GM21529 (cell line): Measurements from ENCODE around the gene OR7A17.

ENCODE experiments used
- ATAC-seq: cut with Tn5 transposase; IDR thresholded peaks from one replicate; pipeline ENCODE4 v1.9.1; 2021; ENCODE audit not compliant: unreplicated experiment

Gene OR7A17

GRCh38 chr19:14886032-14886431 is at the start of gene OR7A17:
Gene OR7A17 (minus strand): TSS chr19:14886132. CDS start chr19:14881355, 4,777 bp downstream.
- no peak for ATAC-seq

GRCh38 chr19:14933506-14933905 is 47.6 kb upstream of the OR7A17 start:
- ATAC-seq: no peak

- no peak for ATAC-seq
Measured at GRCh38 chr19:14916848-14917247, 30.9 kb upstream of the OR7A17 start.

DNA sequence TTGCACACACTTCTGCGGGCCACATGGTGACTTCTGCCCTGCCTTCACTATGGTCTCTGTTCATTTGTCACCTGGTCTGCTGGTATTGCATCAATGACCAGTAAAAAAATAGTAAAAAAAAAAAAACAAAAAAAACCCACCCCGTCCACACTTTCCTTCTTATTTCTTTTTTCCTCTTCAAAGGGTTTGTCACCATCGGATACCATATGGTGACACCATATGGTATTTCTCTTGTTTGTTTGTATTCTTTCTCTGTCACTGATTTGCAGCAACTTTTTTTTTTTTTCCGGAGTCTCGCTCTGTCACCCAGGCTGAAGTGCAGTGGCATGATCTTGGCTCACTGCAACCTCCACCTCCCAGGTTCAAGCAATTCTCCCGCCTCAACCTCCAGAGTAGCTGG is 29.2 kb upstream of the OR7A17 start:
- ATAC-seq: no peak

DNA sequence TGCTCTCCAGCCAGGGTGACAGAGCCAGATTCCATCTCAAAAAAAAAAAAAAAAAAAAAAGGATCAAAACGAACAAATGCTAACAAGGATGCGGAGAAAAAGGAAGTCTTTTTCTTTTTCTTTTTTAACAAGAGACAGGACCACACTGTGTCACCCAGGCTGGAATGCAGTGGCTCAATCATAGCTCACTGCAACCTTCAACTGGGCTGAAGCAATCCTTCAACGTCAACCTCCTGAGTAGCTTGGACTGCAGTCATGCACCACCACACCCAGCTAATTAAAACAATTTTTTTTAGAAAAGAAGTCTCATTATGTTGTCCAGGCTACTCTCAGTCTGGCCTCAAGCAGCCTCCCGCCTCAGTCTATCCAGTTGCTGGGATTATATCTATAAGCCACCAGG is 20.8 kb upstream of the OR7A17 start:
- no peak for ATAC-seq

DNA sequence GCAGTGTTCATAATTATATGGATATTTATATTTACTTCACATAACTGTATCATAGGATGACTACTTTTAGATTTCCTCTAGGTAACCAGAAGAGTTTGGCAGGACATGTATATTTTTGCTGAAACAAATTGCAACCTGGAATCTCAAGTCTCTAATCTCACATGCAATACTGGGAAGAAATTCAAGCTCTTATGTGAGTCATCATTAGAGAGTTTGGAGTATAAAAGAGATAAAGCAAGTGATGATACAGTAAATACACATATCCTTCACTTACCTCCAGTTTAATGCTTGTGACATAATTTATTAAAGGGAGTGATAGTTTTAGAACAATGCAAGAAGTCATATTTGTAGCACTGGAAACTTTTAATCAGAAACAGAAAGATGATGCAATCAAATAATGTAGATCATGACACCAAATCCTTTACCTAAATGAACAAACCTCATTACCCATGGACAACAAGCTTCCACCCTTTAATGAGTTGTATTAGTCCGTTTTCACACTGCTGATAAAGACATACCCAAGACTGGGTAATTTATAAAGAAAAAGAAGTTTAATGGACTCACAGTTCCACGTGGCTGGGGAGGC is 15.8 kb upstream of the OR7A17 start:
- no peak for ATAC-seq

GRCh38 chr19:14890643-14891379 is 4.9 kb upstream of the OR7A17 start:
- no peak for ATAC-seq

DNA sequence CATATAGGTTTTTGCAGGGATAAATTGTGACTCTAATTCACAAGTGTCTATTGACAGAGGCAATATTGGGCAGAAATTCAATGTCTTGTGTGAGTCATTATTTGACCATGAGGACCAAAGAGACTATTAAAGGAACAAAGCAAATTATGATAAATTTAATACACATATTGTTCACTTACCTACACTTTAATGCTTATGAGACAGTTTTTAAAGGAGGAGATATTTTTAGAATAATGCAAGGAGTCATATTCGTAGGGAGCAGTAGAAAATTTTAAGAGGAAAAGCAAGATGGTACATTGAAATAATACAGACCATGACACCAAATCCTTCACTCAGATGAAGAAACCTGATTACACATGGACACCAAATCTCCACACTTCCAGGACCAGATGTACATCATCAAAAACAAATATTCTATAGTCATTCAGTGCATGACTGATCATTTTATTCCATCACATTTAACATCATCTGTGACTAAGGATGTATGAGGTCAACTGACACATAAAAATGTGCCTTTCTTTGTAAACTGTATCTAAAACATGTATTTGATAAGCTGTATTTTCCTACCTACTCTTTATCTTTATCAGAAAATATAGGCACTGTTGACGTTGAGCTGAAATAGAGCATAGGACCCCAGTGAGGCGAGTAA is 4.2 kb upstream of the OR7A17 start:
- ATAC-seq: no peak

GRCh38 chr19:14871619-14872230 is 14.2 kb downstream of the OR7A17 start:
- no peak for ATAC-seq

DNA sequence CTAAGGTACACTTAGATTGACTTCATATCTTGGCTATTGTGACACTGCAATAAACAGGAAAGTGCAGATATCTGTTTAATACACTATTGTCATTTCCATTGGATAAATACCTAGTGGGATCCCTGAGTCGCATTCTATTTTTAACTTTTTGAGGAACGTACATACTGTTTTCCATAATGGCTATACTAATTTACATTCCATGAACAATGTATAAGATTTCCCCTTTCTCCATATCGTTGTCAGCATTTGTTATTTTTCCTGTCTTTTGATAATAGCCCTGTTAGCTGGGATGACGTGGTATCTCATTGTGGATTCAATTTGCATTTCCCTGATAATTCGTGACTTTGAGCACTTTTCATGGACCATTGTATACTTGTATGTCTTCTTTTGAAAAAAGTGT is 17.4 kb downstream of the OR7A17 start:
- ATAC-seq: no peak

DNA sequence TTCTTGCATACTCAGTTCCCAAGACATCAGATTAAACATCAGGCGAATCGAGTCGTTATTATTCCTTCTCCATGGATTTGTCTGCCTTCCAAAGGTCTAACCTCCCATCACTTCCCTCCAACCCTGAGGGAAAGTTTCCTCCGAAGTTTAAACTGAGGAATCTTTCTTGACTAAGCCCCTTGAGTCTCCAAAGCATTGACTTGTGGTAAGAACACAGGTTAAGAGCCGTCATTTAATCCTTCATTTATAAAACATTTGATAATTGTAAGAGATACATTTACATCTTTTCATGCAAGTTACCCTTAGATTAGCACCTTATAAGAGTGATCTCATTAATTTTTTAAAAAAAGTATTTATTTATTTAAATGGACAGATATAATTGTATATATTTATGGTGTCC is 37.1 kb downstream of the OR7A17 start, which contains the start of gene OR7A10:
Gene OR7A10, minus strand, starts transcription at position 101 of the 400 bp plus-strand sequence. CDS start 7,045 bp downstream, outside the sequence.
- ATAC-seq: no peak

DNA sequence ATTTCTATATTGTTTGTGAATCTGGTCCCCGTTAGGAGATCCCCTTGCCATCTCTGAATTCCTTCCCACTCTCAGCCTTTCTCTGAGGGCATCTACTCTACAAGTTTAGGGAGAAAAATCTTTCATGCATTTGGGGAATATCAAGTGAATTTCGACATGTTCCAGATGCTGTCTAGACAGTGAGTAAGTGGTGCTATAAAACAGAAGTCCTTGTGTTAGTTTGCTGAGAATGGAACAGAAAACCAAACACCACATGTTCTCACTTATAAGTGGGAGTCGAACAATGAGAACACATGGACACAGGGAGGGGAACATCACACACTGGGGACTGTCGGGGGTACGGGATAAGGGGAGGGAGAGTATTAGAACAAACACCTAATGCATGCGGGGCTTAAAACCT is 42.4 kb downstream of the OR7A17 start:
- ATAC-seq: no peak

GRCh38 chr19:14843169-14843568 is 42.8 kb downstream of the OR7A17 start:
- ATAC-seq: no peak

- ATAC-seq: no peak
Measured at GRCh38 chr19:14840206-14840605, 45.7 kb downstream of the OR7A17 start.

DNA sequence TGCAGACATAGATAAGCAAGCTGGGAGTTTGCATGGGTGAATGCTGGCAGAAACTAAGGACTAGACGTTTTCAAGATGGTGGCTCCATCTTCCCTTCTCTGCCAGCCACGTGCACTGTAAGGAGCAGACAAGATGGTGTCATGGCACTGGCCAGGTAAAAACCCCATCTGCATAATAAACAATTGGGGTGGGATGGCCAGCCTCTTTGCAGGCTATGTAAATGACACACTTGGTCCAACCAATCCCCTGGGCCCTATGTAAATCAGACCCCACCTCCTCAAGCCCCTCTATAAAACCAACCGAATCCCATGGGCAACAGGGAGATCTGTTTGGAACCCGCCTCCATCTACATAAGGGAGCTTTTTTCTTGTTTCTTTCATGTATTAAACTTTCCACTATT is 48.5 kb downstream of the OR7A17 start:
- no peak for ATAC-seq

DNA sequence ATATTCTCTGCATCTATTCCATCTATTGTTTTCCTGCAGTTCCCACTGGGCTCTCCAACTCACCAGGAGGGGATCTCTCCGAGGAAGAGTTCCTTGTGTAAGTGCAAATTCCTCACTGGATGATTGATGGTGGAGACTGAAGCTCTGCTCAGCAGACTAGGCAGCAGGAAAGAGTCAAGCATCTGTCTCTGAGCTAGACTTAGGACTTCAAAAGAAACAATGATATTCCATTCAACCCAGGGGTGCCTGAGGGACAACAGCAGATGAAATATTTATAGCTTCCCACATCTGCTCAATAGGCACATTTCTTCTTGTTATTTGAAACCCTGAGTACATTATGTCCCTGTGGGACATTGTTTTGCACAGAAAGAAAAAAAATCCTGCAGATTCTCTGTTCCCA is 50.9 kb downstream of the OR7A17 start, which contains the start of the genes OR7A5 and OR7C1:
Gene OR7A5, minus strand, starts transcription at position 175 of the 400 bp plus-strand sequence. CDS start 6,944 bp downstream, outside the sequence.
Gene OR7C1, minus strand, starts transcription at position 175 of the 400 bp plus-strand sequence. CDS start 35,049 bp downstream, outside the sequence.
- ATAC-seq: no peak

GRCh38 chr19:14830702-14831101 is 55.2 kb downstream of the OR7A17 start:
- ATAC-seq: no peak
